ENCODE results near the gene SLC5A10.
A peak's percentile ranks its signal among the peaks of the same experiment; 100 is the strongest.

SLC5A10 gene

DNA sequence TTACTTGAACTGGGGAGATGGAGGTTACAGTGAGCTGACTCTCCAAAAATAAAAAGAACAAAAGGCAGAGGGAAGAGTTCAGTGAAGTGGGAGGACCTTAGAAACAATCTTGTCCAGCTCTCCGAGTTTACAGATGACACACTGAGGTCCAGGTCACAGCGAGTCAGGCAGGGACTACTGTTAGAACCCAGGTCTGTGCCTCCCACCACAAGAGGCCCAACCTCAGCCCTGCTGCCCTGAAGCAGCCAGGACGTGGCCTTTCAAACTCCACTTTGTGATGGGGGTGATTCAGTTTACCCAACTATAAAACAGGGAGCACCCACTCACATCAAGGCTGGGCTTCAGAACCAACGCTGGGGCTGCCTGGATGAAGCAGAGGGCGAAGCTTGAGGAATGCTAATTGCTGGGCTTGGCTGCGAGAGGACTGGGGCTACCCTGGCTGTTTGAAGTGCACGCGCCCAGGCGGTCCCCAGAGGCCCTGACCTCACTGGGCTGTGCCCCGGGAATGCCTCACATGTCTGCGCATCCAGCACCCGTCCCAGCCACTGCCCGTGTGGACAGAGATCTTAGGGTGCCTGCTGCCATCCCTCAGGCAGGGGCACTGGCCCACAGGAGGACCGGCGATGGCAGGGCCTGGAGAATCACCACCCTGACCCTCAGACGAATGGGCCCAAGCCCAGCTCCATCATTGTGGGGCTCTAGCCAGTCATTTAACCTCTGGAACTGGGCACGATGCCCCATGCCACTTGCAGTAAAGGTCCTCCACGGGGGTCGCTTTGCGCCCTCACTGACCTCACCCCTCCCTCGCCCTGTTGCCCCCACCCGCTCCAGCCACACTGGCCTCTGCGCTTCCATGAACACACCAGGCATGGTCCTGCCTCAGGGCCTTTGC is 11.4 kb downstream of the SLC5A10 start:
- TF ChIP-seq, protein P1, sequence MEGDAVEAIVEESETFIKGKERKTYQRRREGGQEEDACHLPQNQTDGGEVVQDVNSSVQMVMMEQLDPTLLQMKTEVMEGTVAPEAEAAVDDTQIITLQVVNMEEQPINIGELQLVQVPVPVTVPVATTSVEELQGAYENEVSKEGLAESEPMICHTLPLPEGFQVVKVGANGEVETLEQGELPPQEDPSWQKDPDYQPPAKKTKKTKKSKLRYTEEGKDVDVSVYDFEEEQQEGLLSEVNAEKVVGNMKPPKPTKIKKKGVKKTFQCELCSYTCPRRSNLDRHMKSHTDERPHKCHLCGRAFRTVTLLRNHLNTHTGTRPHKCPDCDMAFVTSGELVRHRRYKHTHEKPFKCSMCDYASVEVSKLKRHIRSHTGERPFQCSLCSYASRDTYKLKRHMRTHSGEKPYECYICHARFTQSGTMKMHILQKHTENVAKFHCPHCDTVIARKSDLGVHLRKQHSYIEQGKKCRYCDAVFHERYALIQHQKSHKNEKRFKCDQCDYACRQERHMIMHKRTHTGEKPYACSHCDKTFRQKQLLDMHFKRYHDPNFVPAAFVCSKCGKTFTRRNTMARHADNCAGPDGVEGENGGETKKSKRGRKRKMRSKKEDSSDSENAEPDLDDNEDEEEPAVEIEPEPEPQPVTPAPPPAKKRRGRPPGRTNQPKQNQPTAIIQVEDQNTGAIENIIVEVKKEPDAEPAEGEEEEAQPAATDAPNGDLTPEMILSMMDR (IDR thresholded peaks at IDR 0.05; ENCODE audit: low read depth, low read length, missing control alignments) = no peak
- H3K4me3 ChIP-seq (ENCODE audit: low read depth, low read length) = no peak overlapping the region
- in situ Hi-C loops (cut with HindIII; ENCODE audit: low sequenced_read_pairs) = no loop called here
- no peak for DNase-seq (ENCODE audit: low read depth)

DNA sequence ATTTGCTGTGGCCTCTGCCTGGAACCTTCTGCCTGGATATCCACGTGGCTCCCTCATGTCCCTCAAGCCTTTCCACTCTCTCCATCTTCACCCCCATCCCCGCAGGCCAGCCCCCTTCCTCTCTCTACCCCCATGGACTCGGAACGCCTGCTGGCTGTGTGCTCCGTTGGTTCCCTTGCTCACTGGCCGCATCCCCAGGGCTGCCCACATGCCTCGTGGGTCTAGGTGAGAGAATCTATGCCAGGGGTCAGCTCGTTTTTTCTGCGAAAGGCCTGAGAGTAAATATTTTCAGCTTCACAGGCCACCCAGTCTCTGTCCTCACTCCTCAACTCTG is 12.0 kb downstream of the SLC5A10 start:
- no peak for DNase-seq (ENCODE audit: low read depth)
- H3K4me3 ChIP-seq (ENCODE audit: low read depth, low read length) = no peak overlapping the region
- TF ChIP-seq, protein P1 (IDR thresholded peaks at IDR 0.05; ENCODE audit: low read depth, low read length, missing control alignments) = no peak
- in situ Hi-C loops (cut with HindIII; ENCODE audit: low sequenced_read_pairs) = no loop called here

GRCh38 chr17:18964550-18964949 is 12.6 kb downstream of the SLC5A10 start:
- no peak overlapping the region for H3K4me3 ChIP-seq (ENCODE audit: low read depth, low read length)
- DNase-seq (ENCODE audit: low read depth) = no peak
- in situ Hi-C loops (cut with HindIII; ENCODE audit: low sequenced_read_pairs) = no loop called here
- TF ChIP-seq, protein P1 (IDR thresholded peaks at IDR 0.05; ENCODE audit: low read depth, low read length, missing control alignments) = no peak

DNA sequence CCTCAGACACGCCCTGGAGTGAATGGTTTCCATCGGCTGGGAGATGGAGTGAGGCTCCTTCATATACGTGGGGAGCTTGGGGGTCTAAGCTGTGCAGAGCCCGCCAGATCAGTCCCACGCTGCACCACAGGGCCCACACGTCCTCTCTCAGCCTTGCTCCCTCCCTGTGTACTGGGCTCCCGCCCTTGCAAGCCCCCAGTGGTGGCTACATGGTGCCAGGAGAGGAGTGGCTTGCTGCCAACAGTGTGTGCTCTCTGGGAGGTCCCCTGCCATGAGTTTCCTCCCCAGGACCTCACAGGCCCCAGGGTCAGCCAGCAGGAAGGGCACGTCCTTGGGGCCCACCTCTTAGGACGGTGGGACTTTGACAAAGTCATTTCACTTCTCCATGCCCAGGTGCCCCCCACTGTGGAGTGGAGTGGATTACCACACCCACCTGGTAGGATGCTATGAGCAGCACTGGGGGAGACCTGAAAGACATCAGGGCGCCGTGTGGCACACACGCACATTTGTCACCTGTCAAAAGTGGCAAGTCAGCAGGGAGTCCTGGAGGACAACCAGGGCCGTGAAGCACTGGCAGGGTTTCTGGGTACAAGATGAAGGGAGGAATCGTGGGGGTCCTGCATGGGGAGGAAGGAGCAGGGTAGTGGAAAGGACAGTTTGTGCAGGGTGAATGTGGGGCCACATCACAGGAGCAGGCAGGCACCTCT is 13.7 kb downstream of the SLC5A10 start:
- DNase-seq (ENCODE audit: low read depth) = no peak
- TF ChIP-seq, protein P1 (IDR thresholded peaks at IDR 0.05; ENCODE audit: low read depth, low read length, missing control alignments) = no peak
- in situ Hi-C loops (cut with HindIII; ENCODE audit: low sequenced_read_pairs) = no loop called here
- no peak overlapping the region for H3K4me3 ChIP-seq (ENCODE audit: low read depth, low read length)

DNA sequence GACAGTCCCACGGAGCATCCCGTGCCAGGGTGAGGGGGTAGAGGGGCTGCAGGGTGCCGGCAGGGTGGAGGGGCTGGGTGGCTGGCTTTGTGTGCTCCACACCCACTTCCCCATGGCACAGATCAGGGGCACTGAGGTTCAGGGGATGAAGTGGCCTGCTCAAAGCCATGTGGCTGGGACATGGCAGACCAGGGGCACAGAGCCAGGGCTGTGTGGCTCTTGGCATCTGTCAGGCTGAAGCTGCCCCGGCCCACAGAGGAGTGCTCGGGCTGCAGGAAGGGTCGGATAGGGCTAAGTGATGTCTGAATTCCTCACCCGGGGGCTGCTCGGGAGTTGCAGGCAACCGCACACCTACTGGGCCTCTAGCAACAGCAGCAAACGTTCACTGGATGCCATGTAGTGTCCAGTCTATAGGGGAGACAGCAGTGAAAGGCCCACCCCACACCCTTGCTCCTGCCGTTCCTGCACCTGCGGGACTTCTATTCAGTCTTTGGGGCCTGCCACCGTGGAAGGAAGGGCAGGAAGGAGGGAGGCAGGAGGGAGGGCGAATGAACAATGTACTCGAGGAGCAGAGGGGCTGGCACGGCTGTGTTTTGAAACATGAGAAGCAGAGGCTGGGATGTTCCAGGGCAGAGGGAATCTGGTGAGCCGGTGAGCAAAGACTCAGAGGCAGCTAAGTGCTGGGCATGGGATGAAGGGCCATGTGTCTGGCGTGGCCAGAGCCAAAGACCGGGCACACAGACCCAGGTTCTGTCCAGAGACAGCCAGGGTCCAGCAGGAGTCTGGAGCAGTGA is 15.1 kb downstream of the SLC5A10 start:
- in situ Hi-C loops (cut with HindIII; ENCODE audit: low sequenced_read_pairs) = no loop called here
- DNase-seq (ENCODE audit: low read depth) = peak; percentile 18
- H3K4me3 ChIP-seq (ENCODE audit: low read depth, low read length) = no peak overlapping the region
- TF ChIP-seq, protein P1 (IDR thresholded peaks at IDR 0.05; ENCODE audit: low read depth, low read length, missing control alignments) = no peak

DNA sequence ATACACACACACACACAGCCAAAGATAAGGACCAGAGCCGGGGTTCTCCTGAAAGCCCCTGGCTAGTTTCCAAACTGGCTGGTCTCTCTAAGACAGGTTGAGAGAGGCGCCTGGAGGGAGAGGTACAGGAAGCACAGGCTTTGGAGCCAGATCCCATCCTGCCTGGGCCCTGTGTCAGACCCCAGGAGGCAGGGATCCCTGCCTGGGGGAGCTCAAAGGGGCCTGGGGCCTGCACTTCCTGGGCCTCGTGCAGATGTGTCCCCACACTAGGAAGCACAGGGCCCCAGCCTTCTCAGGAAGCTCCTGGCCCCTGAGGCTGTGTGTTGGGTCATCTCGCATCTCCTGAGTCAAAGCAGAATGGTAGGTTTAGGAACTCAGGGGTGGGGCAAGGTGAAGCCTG is 16.0 kb downstream of the SLC5A10 start:
- in situ Hi-C loops (cut with HindIII; ENCODE audit: low sequenced_read_pairs) = no loop called here
- H3K4me3 ChIP-seq (ENCODE audit: low read depth, low read length) = no peak overlapping the region
- no peak for DNase-seq (ENCODE audit: low read depth)
- TF ChIP-seq, protein P1 (IDR thresholded peaks at IDR 0.05; ENCODE audit: low read depth, low read length, missing control alignments) = no peak

Measured in astrocyte of the cerebellum (primary cell).